ENCODE results near the gene LRCH4.

Gene LRCH4

DNA sequence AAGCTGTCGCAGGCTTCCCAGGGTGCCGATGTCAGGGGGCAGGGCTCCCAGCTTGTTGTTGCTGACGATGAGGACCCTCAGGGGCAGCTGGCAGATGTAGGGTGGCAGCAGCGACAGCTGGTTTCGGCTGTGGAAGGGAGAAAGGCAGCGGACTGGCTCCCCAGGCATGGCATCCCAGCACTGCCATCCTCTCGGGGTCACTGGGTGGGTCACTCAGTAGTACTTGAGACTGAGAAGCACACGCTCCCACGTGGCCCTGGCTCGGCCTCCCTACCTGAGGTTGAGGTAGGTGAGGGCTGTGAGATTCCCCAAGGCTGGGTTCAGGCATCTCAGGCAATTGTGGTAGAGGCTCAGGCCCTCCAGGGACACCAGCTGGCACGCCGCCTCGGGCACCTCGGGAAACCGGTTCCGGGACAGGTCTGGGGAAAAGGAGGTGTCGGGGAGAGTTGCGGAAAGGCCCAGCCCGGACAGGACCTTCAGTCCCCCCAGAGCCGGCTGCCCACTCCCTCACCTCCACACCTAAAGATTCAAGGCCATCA is 3.8 kb downstream of the LRCH4 start:
- DNase-seq, result no peak

DNA sequence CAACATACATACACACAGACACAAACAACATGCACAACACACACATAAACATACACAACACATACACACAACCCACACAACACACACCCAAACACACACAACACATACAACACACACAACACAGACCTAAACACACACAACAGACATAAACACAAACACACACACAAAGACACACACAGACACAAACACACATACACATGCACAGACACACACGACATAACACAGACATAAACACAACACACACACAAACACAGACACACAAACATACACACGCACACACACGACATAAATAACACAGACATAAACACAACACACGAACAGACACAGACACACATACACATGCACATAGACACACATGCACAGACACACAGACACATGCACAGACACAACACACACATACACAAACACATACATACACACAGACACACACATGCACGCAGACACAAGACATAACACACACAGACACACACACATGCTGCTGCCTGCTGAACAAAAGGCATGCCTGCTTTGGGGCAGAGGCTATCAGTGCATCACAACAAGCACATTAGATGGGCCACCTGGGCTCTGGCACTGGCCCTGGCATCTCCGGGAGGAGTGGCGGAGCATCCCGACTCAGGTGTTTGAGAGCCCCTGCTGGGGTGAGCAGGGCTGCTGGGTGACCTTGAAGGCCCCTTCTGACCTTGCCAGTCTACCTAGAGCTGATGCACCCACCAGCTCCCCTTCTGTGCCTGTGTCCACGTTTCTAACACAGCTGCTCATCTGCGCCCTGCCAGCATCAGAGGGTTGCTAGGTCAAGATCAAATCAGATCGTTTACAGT is 5.3 kb downstream of the LRCH4 start:
- no peak for DNase-seq

DNA sequence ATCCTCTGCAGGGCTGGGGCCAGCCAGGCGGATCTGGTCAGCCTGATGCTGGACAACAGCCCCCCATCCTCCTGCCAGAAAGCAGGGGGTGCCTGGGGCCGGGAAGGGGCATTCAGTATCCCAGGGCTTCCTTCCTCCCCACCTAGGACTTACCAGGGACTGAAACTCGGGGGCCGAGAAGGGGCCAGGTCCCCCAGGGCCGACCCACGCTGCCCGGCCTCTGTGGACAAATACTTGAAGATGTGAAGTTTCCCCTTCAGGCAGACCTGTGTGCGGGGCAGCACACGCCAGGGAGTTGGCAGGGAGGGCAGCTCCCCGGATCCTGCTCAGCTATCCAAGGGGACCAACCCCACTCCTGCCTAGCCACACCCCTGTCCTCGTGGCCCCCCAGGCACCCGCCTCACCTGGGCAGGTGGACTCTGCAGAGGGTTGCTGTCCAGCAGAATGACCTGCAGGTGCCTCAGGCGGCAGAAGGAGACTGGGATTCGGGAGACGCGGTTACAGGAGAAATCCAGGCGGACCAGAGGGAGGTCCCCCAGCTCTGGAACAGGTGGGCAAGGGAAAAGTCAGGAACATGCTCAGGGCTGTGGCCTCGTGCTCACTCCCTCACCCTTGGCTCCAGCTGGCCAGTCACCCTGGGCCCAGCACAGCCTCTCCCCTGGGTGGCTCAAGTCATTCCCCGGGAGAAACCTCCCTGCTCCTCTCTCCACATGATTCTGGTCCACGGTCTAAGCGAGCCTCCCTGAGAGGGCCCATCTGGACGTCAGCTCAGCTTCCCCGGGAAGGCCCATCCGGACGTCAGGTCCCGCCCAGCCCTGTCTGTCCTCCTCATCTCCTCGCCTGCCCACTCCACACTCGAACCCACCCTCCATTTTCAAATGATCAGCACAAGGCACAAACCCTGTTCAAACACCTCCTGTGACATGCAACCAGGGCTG is 7.4 kb downstream of the LRCH4 start:
- no peak for DNase-seq

DNA sequence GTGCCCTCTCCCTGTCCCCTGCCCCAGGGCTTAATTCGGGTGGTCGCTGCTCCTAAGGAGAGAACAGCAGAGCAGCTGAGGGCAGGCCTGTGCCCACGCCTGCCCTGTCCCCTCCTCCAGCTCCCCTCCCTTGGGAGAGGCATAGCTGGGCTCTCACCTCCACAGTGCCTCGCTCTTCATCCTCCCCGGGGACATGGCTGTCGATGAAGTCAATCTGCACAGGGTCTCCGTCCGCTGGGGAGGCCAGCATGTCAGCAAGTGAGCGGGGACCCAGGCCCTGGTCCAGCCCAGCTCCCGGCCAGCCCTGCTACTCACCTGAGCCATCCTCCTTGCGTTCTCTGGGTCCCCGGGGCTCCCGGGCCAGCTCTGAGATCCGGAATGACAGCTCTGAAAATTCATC is 8.4 kb downstream of the LRCH4 start:
- DNase-seq, result no peak

DNA sequence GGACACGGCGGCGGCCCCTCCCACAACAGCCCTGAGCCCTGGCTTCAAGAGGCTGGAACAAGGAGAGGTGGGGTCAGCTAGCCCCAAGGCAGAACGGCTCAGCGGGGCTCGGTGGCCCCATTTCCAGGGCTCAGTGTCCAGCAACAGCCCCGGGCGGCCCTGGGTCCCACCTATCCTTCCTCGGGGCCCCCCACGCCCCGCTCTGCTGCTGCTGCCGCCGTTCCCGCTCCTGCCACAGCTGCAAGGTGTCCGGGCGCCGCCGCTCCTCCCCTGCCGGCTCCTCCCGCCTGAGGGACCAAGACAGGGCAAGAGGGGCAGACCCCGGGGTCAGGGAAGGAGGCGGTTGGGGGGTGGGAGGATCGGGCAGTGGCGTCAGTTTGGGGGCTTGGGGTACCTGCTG is 8.8 kb downstream of the LRCH4 start:
- DNase-seq, result no peak

DNA sequence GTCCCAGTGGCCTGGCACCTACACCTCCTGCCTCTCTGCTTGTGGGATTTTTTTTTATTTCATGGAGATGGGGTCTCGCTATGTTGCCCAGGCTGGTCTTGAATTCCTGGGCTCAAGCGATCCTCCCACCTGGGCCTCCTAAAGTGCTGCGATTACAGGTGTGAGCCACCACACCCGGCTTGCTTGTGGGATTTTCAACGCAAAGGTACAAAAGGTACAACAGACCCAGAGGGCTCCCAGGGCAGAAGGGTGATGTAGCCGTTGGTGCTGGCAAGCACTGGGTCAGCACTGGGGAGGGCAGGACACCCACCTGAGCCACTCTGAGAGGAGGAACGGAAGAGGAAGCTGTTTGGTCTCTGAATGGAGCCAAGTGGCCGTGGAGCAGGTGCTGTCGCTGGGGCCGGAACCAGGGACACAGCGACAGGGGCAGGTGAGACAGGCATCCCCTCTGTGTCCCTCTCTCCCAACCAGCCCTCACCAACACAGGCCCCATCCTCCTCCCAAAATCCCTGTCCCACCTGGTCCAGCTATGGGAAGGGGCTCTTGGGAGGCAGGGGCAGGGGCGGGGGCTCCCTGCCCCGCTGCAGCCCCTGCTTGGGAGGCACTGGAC is 9.4 kb downstream of the LRCH4 start:
- DNase-seq, result no peak

DNA sequence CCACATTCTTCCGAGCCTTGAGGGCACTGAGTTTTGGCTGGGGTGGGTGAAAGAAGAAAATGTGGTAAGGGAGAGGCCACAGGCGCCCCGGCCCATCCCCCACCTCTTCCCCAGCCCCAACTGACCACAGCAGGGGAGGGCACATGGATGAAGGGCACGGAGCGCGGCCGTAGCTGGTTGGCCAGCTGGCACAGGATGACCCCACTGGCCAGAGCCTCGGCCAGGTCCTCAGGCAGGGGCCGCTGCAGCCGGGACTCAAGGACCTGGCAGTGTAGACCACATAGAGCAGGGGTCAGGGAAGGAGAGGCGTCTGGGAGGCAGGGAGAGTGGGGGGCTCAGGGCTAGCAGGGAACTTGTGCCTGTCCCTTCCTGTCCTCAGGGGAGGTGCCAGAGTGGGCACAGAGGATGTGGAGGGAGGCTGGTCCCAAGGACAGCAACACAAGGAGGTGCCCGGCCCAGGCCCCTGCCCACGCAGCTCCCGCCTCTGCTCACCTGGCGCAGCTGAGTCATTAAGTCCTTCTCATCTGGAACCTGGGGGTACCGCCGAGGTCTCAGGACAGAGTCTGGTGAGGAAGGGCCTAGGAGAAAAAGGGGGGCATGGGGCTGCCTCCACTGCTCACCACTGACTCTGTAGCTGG is 10.1 kb downstream of the LRCH4 start:
- no peak for DNase-seq

DNA sequence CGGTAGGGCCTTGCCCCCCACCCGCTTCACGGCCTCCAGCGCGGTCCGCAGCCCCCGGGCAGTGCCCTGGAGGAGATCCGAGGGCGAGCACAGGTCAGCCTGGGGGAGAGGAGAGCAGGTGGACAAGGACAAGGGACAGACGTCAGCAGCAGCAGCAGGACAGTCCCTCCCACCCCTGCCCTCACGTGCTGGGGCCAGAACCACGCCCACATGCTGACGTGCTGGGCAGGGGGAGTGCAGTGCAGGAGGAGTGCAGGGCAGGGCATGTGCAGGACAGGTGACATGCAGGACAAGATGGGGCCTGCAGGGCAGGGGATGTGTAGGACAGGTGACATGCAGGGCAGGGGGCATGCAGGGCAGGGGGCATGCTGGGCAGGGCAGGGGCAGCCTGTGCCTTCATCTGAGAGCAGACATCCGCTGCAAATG is 10.7 kb downstream of the LRCH4 start:
- no peak for DNase-seq

DNA sequence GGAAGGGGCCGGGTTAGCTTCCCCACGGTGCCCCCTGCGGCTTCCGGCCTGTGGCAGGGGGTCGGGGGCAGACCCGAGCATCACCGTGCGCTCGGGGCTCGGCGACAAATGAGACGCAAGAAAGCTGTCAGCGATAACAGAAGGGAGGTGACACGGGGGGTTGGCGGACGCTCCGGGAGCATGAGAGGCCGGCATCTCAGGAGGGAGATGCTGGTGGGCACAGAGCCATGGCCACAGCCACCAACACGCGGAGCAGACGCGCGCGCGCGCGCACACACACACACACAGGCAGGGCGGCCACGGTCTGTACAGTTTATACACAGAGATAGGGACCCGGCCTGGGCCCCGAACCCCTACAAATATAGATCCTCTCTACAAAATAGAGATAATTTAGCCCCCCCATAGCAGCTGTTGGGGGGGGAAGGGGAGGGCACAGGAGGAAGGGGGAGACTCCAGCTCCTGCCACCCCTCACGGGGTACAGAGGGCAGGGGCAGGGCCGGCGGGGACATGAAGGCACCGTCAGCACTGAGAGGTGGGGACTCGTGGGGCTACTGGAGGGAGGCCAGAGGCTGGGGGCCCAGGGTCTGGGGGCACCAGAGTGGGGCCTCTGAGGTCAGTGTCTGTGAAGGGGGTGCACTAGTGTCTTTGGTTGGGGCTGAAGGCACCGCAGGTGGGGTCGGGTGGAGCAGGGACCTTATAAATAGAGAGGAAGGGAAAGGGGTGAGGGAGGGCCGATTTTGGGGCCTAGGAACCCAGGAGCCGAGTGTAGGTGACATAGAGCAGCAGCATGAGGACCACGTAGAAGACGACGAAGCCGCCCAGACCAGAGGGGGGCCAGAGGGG is 11.3 kb downstream of the LRCH4 start:
- no peak for DNase-seq

DNA sequence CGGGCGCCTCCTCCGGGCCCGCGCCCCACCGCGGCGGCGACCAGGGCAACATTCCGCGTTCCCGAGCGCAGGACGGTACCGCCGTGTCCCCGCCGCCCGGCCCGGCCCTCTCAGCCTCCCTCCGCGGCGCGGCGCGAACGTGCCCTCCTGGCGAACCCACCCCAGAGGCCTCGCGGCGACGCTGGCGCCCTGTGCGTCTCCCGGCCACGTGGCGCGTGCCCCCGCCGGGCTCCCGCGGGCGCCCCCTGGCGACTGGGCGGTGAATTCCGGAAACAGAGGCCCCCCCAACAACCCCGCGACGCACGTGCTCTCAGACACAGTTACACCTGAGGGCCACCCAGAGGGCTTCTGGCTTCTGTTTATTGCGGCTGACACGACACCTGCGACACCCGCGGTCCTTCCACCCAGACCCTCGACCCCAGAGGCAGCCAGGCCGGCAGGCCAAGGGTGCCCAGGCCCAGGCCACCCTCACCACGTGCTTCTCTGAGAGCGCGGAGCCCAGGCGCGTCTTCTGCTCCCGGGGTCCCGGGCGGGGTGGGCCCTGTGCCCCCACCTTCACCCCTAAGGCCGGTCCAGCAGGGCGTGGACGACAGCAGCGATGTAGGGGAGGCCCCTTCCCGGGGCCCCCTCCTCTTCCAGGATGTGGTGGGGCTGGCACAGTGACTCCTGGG is 12.1 kb downstream of the LRCH4 start, which contains the start of gene SAP25:
SAP25 (minus strand) TSS at position 210 of the 671 bp plus-strand sequence; CDS start at position 52, 158 bp downstream.
- no peak for DNase-seq

DNA sequence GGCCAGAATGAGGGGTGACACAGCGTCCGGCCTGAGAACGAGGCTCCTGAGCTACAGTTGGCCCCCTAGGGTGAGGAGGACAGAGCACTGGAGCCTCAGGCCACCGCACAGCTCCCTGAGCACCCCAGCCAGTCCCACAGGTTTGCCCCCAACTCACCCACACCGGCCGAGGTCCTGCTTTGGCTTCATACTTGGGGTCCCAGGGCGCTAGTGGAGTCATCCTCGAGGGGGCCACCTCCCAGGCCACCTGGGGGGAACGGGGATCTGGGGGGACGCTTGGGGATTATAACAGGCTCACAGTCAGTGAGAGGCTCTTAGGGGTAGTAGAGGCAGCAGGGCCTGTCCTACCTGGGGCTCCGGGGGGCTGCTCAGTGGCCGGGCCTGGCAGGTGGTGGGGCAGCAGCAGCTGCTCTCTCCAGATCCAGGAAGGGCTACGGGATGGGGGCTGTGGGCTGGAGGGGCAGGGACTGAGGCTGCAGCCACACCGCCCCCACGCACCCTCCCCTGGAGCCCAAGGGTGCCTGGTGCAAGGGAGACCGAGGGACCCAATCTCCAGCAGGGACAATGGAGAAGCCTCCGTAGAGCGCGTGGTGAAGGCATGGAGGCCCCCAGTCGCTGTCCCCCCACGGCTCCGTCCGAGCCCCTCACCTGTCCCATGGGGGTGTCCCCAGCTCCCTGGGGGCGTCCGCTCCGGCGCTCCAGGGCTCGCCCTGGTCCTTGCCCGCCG is 12.8 kb downstream of the LRCH4 start:
- DNase-seq, result no peak

DNA sequence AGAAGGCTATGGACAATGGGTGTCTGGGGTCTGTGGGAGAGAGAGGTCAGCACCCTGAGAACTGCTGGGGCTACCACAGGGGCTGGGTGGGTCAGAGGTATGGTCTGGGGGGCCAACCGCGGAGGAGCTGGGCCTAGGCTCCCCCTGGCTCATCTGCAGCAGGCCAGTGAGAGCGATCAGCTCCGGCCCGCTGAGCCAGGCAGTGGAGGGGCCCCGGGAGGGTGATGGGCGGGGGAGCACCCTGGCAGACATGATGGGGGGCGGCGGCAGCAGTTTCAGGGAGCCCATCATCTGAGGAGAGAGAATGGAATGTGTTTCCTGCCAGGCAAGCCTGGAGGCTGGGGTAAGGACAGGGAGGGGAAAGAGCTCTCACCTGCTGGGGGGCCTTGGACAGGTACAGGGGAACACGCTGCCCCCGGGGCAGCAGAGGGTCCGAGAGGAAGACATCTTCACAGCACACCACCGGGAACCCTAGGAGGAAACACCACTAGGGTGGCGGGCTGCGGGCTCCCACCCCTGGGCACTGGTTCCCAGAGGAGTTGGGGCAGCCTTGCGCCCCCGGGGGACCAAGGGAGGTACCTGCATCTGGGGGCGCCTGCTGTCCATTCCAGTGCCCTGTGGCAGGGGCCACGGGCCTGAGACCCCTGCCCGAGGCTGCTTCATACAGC is 13.5 kb downstream of the LRCH4 start:
- DNase-seq, result no peak

DNA sequence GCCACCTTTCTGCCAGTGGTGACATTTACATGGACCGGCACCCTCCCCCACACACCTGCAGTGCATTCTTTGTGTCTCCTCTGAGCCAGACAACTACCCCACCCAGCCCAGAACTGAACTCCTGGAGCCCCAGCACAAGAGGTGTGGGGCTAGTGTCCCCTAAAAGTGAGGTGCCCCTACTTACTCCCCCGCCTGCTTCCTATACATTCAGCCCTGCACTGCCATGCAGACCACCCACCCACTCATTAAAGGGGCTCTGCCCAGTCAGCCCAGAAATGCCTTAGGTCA is 14.2 kb downstream of the LRCH4 start:
- no peak for DNase-seq

DNA sequence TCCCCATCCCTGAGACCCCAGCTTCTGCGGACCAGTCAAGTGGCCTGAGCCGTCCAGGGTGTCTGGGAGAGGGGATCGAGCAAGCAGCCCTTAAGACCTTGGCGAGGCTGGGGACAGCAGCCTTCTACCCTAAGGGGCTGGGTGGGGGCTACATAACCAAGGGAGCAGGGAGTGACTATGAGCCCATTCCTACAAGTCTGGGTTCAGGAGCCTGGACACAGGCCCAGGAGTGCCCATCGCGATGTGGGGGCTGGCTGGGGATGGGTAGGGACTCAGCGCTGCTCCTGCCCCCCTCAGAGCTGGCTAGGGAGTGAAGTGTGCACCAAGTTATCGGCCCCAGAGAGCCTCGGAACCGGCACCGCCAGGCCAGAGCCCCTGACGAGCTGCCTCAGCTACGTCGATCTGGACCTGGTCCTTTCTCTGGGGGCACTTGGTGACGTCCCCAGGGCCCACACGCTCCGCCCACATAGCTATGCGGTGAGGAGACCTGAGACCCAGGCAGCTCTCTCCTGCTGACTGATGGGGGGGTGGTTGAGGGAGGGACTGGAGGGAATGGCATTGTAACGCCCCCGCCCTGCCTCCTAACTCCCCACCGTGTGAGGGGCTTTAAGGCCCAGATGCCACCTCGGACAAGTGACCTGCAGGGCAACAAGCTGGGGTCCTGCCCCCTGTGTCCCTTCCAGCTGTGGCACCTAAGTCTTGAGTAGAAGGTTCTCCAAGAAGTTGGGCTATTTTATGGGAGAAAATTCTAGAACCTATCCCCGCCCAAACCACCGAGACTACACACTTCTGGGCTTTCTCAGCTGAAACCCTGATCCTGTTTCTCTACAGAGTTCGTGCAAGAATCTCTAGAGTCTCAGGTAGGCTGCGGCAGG is 14.7 kb downstream of the LRCH4 start:
- no peak for DNase-seq

DNA sequence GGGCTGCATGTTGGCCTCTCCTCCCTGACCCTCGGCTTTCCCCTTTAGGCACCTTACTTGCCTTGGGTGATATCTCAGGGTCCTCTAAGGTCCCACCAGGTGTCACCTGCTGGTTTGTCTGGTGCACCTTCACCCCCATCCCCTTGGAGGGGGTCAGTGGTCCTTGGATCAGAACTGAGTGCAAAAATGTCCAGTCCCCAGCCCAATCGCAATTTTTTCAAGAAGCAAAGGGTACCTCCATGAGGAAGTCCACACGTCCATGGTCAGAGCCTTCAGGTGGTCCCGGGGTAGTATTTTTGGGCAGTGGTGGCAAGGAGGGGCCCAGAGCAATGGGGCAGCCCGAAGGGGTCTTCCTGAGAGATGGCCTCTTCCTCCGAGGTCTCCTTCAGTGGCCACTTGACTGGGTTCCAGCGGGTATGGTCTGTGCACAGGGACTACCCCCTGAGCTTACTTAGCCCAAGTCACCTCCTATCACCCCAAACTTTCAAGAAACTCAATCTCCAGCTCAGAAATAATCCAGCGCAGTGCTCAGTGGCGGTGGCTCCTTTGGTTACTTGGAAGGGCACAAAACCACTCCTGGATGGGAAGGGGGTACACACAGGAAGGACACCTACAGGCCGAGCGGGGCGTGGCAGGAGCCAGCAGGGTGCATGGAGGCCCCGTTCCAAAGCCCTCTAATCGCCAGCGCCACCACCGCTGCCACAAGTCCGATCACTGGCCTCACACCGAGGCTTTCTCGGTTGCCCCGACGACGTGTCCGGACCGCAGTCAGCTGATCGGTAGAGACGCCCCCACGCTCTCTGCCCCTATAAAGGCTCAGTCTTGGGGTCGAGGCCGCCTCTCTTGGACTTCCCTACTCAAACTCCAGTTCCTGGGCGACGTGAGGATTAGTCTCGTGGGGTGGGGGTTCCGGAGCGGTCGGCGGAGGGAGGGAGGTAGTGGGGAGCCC is 16.8 kb downstream of the LRCH4 start:
- DNase-seq, result peak; percentile 80

DNA sequence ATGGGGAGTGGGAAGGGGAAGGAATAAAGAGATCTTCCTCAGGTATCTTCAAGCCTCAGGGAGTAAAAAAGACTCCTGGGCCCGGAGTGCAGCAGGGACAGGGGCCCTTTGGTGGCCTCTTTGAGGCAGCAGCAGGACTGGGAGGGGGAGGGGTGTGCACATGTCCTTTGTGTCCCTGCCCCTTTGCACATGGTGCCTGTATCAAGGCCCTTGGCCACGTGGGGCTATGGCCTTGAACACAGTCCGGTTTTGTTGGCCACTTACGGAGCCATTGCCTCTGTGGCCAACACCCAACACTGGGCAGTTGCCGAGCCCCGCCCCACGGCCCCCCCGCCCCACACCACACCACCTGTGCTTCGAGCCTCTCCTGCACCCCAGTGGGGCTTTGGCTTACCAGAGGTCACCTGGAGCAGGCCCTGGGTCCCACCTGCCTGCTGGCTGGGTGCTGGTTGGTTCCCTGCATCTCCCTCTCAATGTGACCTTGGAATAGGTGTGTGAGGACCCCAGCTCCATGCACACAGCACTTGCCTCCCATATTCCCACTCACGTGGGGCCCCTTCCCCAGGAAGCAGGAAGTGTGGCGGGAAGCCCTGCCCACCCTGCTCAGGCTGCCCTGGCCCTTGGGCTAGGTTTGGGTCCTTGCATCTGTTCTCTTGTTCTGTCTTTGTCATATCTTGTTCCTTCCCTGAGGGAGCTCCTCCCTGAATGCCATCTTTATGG is 17.6 kb downstream of the LRCH4 start:
- DNase-seq, result no peak

DNA sequence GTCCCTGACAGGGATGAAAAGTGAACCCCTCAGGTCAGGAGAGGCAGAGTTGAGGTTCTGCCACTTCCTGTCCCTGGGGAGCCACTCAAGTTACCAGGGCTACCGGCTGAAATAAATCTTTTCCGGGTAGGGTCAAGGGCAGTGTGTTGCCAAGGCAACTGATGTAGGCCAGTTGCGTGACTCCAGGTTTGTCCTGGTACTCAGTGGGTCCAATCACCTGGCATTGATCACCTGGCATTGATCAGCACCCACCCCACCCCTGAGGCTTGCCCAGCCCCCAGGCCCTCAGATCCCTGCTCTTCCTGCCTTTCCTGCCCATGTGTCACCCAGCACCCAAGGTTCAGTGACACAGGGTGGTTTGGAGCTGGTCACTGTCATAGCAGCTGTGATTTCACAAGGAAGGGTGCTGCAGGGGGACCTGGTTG is 18.2 kb downstream of the LRCH4 start:
- DNase-seq, result no peak
